Adrenal gland (tissue), 5 donors: ENCODE measurements around the gene EID2B.

Source experiments
- POLR2A ChIP-seq, 2 donors: fragments of 450-650 bp; IDR thresholded peaks; one replicate each; pipeline ENCODE4 v1.6.1; 2017; ENCODE audit warnings: antibody characterized with exemption in 2 of 2, mild to moderate bottlenecking in 2 of 2, moderate library complexity in 1 of 2
- TF ChIP-seq, protein P1 (sequence below), 6 experiments: fragments of 450-650 bp in 4 of 6; fragments of 200-600 bp in 2 of 6; sonication (generic) in 1 of 6; IDR thresholded peaks; 1 replicate in 5 of 6; 2 replicates in 1 of 6; pipeline versions ENCODE4 v1.5.1 to v1.8.0; 2016 to 2021; ENCODE audit warnings: antibody characterized with exemption in 6 of 6, mild to moderate bottlenecking in 2 of 6, moderate library complexity in 1 of 6
- donor health status: DM: no; HTN: no; CAD: no.

DNA sequence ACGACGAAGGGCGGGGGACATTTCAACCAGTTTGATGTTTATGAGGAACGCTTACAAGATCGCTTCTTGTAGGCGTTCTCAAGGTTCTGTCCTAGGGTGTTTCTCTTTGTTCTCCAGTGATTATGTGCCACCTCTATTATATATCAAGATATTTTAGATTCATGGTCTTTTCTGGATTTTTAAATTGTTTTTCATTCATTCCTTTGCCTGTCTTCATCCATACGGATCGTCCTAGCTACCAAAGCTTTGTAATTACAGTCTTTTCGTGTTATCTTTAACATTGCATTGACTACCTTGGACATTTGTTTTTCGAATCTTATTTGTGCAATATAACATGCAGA is 7.7 kb upstream of the EID2B start:
- TF ChIP-seq, protein P1, sequence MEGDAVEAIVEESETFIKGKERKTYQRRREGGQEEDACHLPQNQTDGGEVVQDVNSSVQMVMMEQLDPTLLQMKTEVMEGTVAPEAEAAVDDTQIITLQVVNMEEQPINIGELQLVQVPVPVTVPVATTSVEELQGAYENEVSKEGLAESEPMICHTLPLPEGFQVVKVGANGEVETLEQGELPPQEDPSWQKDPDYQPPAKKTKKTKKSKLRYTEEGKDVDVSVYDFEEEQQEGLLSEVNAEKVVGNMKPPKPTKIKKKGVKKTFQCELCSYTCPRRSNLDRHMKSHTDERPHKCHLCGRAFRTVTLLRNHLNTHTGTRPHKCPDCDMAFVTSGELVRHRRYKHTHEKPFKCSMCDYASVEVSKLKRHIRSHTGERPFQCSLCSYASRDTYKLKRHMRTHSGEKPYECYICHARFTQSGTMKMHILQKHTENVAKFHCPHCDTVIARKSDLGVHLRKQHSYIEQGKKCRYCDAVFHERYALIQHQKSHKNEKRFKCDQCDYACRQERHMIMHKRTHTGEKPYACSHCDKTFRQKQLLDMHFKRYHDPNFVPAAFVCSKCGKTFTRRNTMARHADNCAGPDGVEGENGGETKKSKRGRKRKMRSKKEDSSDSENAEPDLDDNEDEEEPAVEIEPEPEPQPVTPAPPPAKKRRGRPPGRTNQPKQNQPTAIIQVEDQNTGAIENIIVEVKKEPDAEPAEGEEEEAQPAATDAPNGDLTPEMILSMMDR (IDR thresholded peaks at IDR 0.05) = peak in 1 of 6 experiments; percentile 11
- no peak for TF ChIP-seq POLR2A (IDR thresholded peaks at IDR 0.05)
